ENCODE data around the gene SLC12A2. TPM values are rescaled to one million over a fixed set of nuclear protein-coding genes. Genes with fewer than 3 reads are reported as not detected.

Gene SLC12A2
- total and polyA plus RNA-seq, 2 donors (not counting 1 experiment from before 2014, with no cell fraction given): 3.1 to 28.7 TPM

- H4K20me1 ChIP-seq (ENCODE audit: control insufficient read depth, insufficient read depth, low read length, poor library complexity, severe bottlenecking): peaks cover 5% of the 10 kb centered on the region
- Mint-ChIP-seq H3K9me3 (ENCODE audit: insufficient read depth) (no peaks in the 10 kb centered on the region), H3K4me3 (no peak overlapping the region), H3K27ac (no peak overlapping the region), H3K4me1 (peaks cover 5% of the 10 kb centered on the region), H3K27me3 (no peaks in the 10 kb centered on the region)
- H3K27ac ChIP-seq (ENCODE audit: low read length in 2 of 2): no peak overlapping the region
- peaks cover 13% of the 10 kb centered on the region for H3K79me2 ChIP-seq (ENCODE audit: control insufficient read depth, insufficient read depth, low read length)
- intact Hi-C loops (cut with micrococcal nuclease): no loop called here
- H2AFZ ChIP-seq (ENCODE audit: insufficient read depth, low read depth, low read length, poor library complexity, severe bottlenecking): no peak overlapping the region
- no peaks in the 10 kb centered on the region for H3K9me3 ChIP-seq (ENCODE audit: control extremely low read depth in 1 of 3, control insufficient read depth in 2 of 3, insufficient read depth in 1 of 3, low read length in 2 of 3)
- H3K4me3 ChIP-seq (ENCODE audit: control extremely low read depth in 1 of 5, extremely low read depth in 1 of 5, insufficient read depth in 1 of 5, low read depth in 2 of 5, low read length in 4 of 5): no peak overlapping the region
- POLR2A ChIA-PET: no interaction called here
- H3K36me3 ChIP-seq (replicated peaks in 1 of 2; ENCODE audit: control extremely low read depth in 1 of 2, control insufficient read depth in 1 of 2, extremely low read depth in 1 of 2, insufficient read depth in 2 of 2, low read length in 1 of 2): peaks cover 0 to 18% of the 10 kb centered on the region in 2 experiments
- no peak for ATAC-seq (ENCODE audit: low read depth)
- 95% methylated on average over 2 of the region's 4 CpGs for WGBS (ENCODE audit: insufficient coverage)
- no peaks in the 10 kb centered on the region for H3K27me3 ChIP-seq (replicated peaks in 1 of 4; ENCODE audit: control extremely low read depth in 1 of 4, control insufficient read depth in 3 of 4, insufficient read depth in 4 of 4, low read length in 3 of 4)
- TF ChIP-seq EZH2 (IDR thresholded peaks at IDR 0.05; ENCODE audit: borderline replicate concordance, insufficient read depth, low read depth, low read length, poor library complexity, severe bottlenecking): no peak
- TF ChIP-seq, protein P1, sequence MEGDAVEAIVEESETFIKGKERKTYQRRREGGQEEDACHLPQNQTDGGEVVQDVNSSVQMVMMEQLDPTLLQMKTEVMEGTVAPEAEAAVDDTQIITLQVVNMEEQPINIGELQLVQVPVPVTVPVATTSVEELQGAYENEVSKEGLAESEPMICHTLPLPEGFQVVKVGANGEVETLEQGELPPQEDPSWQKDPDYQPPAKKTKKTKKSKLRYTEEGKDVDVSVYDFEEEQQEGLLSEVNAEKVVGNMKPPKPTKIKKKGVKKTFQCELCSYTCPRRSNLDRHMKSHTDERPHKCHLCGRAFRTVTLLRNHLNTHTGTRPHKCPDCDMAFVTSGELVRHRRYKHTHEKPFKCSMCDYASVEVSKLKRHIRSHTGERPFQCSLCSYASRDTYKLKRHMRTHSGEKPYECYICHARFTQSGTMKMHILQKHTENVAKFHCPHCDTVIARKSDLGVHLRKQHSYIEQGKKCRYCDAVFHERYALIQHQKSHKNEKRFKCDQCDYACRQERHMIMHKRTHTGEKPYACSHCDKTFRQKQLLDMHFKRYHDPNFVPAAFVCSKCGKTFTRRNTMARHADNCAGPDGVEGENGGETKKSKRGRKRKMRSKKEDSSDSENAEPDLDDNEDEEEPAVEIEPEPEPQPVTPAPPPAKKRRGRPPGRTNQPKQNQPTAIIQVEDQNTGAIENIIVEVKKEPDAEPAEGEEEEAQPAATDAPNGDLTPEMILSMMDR (IDR thresholded peaks at IDR 0.05): no peak
- no peak overlapping the region for H3K4me2 ChIP-seq (replicated peaks; ENCODE audit: low read depth, low read length, poor library complexity, severe bottlenecking)
- H3K9ac ChIP-seq (ENCODE audit: low read length): no peak overlapping the region
- CTCF ChIA-PET: no interaction called here
- DNase-seq: no peak
- H3K4me1 ChIP-seq (ENCODE audit: control insufficient read depth in 2 of 2, insufficient read depth in 2 of 2, low read length in 2 of 2): no peaks in the 10 kb centered on the region
Observed at GRCh38 chr5:128062172-128062746, 21.3 kb upstream of the SLC12A2 start.

DNA sequence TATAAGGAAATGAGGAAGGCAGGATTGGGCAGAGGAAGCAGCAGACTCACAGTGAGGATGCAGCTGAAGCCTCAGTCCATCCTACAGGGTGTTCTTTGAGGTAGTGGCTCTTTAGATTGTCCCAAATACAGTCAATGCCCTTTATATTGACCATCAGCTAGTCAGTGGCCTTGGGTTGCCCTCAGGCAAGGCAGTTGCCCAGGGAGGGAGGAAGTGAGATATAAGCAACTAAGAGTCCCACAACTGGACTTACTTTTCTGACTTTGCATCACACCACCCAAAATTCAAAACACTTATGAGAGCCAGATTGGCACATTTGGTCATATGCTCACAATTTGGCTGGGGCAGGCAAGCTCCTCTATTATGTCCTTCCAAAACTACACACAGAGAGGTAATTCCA is 9.4 kb upstream of the SLC12A2 start:
- H3K4me2 ChIP-seq (replicated peaks; ENCODE audit: low read depth, low read length, poor library complexity, severe bottlenecking): no peak overlapping the region
- H3K4me3 ChIP-seq (ENCODE audit: control extremely low read depth in 1 of 5, extremely low read depth in 1 of 5, insufficient read depth in 1 of 5, low read depth in 2 of 5, low read length in 4 of 5): no peak overlapping the region
- POLR2A ChIA-PET: no interaction called here
- H2AFZ ChIP-seq (ENCODE audit: insufficient read depth, low read depth, low read length, poor library complexity, severe bottlenecking): no peak overlapping the region
- no peaks in the 10 kb centered on the region for H3K36me3 ChIP-seq (replicated peaks in 1 of 2; ENCODE audit: control extremely low read depth in 1 of 2, control insufficient read depth in 1 of 2, extremely low read depth in 1 of 2, insufficient read depth in 2 of 2, low read length in 1 of 2)
- DNase-seq (no peak), ATAC-seq (ENCODE audit: low read depth) (no peak)
- intact Hi-C loops (cut with micrococcal nuclease): no loop called here
- no peak overlapping the region for H3K27ac ChIP-seq (ENCODE audit: low read length in 2 of 2)
- H3K79me2 ChIP-seq (ENCODE audit: control insufficient read depth, insufficient read depth, low read length): peaks cover 33% of the 10 kb centered on the region
- no peaks in the 10 kb centered on the region for H3K27me3 ChIP-seq (replicated peaks in 1 of 4; ENCODE audit: control extremely low read depth in 1 of 4, control insufficient read depth in 3 of 4, insufficient read depth in 4 of 4, low read length in 3 of 4)
- Mint-ChIP-seq H3K4me1 (peaks cover 21% of the 10 kb centered on the region), H3K27me3 (no peaks in the 10 kb centered on the region), H3K27ac (no peak overlapping the region), H3K9me3 (ENCODE audit: insufficient read depth) (no peaks in the 10 kb centered on the region), H3K4me3 (no peak overlapping the region)
- no peak overlapping the region for H3K9ac ChIP-seq (ENCODE audit: low read length)
- CTCF ChIA-PET: no interaction called here
- no peaks in the 10 kb centered on the region for H4K20me1 ChIP-seq (ENCODE audit: control insufficient read depth, insufficient read depth, low read length, poor library complexity, severe bottlenecking)
- no peak for TF ChIP-seq EZH2 (IDR thresholded peaks at IDR 0.05; ENCODE audit: borderline replicate concordance, insufficient read depth, low read depth, low read length, poor library complexity, severe bottlenecking)
- TF ChIP-seq, protein P1 (IDR thresholded peaks at IDR 0.05): no peak
- no peaks in the 10 kb centered on the region for H3K9me3 ChIP-seq (ENCODE audit: control extremely low read depth in 1 of 3, control insufficient read depth in 2 of 3, insufficient read depth in 1 of 3, low read length in 2 of 3)
- peaks cover 2 to 7% of the 10 kb centered on the region in 2 donors for H3K4me1 ChIP-seq (ENCODE audit: control insufficient read depth in 2 of 2, insufficient read depth in 2 of 2, low read length in 2 of 2)
